Left lung (tissue), 10 donors: ENCODE data around the gene TSHZ2. TPM values are rescaled to one million over a fixed set of nuclear protein-coding genes. Genes with fewer than 3 reads are reported as not detected.

ENCODE experiments used
- ATAC-seq: fragments of 200-7000 bp; cut with Tn5 transposase; one replicate; pipeline ENCODE4 v1.9.1; 2020; ENCODE audit warnings: moderate library complexity
- DNase-seq, 4 donors: peaks; one replicate each; pipeline ENCODE4 v3.0.0-alpha.2; 2013 to 2020
- H3K27ac ChIP-seq, 2 donors: fragments of 200-600 bp; sonication (generic) in 1 of 2; one replicate each; pipeline versions ENCODE4 v1.5.0 to v1.8.0; 2020 to 2021
- H3K27me3 ChIP-seq, 2 donors: fragments of 200-600 bp; sonication (generic) in 1 of 2; one replicate each; pipeline versions ENCODE4 v1.5.0 to v1.8.0; 2020 to 2021
- H3K36me3 ChIP-seq, 2 donors: fragments of 200-600 bp; sonication (generic) in 1 of 2; one replicate each; pipeline versions ENCODE4 v1.5.0 to v1.8.0; 2020 to 2021
- H3K4me1 ChIP-seq, 2 donors: fragments of 200-600 bp; one replicate each; pipeline ENCODE4 v1.8.0; 2021
- H3K4me3 ChIP-seq, 2 donors: fragments of 200-600 bp; sonication (generic) in 1 of 2; one replicate each; pipeline versions ENCODE4 v1.5.0 to v1.8.0; 2020 to 2021; ENCODE audit warnings: mild to moderate bottlenecking in 1 of 2
- H3K9me3 ChIP-seq, 2 donors: fragments of 200-600 bp; sonication (generic) in 1 of 2; one replicate each; pipeline versions ENCODE4 v1.5.0 to v1.8.0; 2020 to 2021
- intact Hi-C, 2 donors: fragments of 100-400 bp; cut with DNase I; formaldehyde crosslinking; loops; one replicate each; pipeline versions ENCODE4 v1.11.2 to v1.14.2; 2022
- polyA plus RNA-seq, 6 donors: library from polyadenylated mRNA; unstranded; fragments of 120-200 nt; gene quantifications; one replicate each; pipeline ENCODE4 v1.2.1, GENCODE V29; 2013; ENCODE audit not compliant: insufficient read length in 6 of 6
- total RNA-seq, 2 donors: library from RNA; stranded (reverse); fragmentation: NEBNext Ultra II Directional; extraction: Animal tissue kit (Norgen Biotek cat#: 25700); gene quantifications; one replicate each; pipeline ENCODE4 v1.2.1, GENCODE V29; 2021
- TF ChIP-seq, protein P1 (sequence below), 2 donors: fragments of 200-600 bp; sonication (generic) in 1 of 2; IDR thresholded peaks; one replicate each; pipeline versions ENCODE4 v1.5.0 to v1.8.0; 2021; ENCODE audit warnings: antibody characterized with exemption in 2 of 2
- donor health status: DM: no; HTN: yes; CAD: no.
- donor health status: DM: no; HTN: no; CAD: no.

Gene TSHZ2
- total and polyA plus RNA-seq, 8 donors: 7.6 to 20.7 (median 13.9) TPM

DNA sequence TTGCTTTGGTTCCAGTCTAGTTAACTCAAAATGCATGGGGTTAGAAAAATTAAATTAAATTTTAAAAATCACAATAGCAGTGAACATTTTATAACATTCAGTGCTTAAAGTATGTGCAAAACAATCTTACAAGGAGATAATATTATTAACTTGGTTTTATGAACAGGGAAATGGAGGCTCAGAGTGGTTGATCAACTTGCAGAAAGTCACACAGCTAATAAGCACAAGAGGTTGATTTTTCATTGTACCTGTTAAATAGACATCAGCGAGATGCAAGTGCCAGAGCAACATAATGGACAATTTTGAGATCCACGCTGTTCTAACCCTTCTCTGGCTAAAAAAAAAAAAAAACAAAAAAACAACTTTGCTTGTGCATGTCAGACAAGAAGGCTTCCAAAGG is 219.8 kb downstream of the TSHZ2 start:
- Histone ChIP-seq H3K27ac (no peak overlapping the region), H3K36me3 (no peaks in the 10 kb centered on the region), H3K9me3 (no peaks in the 10 kb centered on the region), H3K27me3 (peaks cover 0 to 38% of the 10 kb centered on the region in 2 donors), H3K4me1 (no peaks in the 10 kb centered on the region), H3K4me3 (no peak overlapping the region)
- ATAC-seq (no peak), DNase-seq (no peak)
- intact Hi-C loops: no loop called here
- TF ChIP-seq, protein P1, sequence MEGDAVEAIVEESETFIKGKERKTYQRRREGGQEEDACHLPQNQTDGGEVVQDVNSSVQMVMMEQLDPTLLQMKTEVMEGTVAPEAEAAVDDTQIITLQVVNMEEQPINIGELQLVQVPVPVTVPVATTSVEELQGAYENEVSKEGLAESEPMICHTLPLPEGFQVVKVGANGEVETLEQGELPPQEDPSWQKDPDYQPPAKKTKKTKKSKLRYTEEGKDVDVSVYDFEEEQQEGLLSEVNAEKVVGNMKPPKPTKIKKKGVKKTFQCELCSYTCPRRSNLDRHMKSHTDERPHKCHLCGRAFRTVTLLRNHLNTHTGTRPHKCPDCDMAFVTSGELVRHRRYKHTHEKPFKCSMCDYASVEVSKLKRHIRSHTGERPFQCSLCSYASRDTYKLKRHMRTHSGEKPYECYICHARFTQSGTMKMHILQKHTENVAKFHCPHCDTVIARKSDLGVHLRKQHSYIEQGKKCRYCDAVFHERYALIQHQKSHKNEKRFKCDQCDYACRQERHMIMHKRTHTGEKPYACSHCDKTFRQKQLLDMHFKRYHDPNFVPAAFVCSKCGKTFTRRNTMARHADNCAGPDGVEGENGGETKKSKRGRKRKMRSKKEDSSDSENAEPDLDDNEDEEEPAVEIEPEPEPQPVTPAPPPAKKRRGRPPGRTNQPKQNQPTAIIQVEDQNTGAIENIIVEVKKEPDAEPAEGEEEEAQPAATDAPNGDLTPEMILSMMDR (IDR thresholded peaks at IDR 0.05): no peak

DNA sequence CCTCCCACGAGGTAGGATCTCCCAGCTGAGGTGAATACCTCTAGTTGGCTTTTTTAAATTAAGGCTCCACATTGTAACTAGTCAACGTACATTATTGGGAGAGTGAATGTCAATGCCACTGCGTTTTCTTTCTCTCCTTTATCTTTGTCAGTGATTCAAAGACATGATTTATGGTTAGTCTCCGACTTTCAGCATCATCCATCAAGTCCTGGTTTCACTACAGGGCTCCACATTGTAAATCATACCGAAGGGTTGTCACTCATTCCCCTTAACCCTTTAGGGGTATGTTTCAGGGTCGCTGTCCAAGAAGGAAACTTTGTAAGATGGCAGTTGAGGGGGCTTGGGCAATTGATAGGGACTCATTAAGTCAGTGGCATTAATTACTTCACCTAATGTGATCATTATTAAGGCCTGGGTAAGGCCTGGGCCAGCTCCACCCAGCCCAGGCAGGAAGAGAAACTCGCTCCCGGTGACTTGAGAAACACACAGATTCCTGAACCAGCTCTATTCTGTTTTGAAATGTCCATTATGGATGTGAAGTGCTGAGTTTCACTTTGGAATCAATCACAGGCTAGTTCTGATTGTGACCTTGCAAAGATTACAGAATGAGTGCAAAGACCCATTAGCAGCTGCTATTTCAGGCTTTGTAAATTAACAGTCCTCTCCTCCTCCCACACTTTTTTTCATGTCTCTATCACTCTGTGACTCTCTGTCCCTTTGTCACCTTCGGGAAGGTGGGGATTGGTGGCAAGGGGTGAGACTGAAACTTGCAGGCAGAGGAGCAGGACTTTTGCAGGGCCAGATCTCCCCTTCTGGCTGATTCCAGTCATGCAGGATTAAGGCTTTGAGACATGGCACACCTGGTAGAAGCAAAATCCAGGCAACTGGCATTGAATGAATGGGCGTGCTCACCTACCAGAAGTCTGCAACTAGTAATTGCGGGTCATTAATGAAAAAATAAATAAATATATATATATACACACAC is 222.4 kb downstream of the TSHZ2 start:
- H3K9me3 ChIP-seq: no peaks in the 10 kb centered on the region
- no peak overlapping the region for H3K4me3 ChIP-seq
- no peak for DNase-seq
- peaks cover 0 to 29% of the 10 kb centered on the region in 2 donors for H3K27me3 ChIP-seq
- TF ChIP-seq, protein P1 (IDR thresholded peaks at IDR 0.05): no peak
- H3K36me3 ChIP-seq: no peaks in the 10 kb centered on the region
- no peaks in the 10 kb centered on the region for H3K4me1 ChIP-seq
- ATAC-seq: no peak
- intact Hi-C loops: no loop called here
- H3K27ac ChIP-seq: no peak overlapping the region

- Histone ChIP-seq H3K36me3 (no peaks in the 10 kb centered on the region), H3K27me3 (peaks cover 0 to 29% of the 10 kb centered on the region in 2 donors), H3K4me1 (no peaks in the 10 kb centered on the region), H3K9me3 (no peaks in the 10 kb centered on the region), H3K27ac (no peak overlapping the region), H3K4me3 (no peak overlapping the region)
- TF ChIP-seq, protein P1 (IDR thresholded peaks at IDR 0.05): no peak
- DNase-seq: no peak
- no peak for ATAC-seq
- intact Hi-C loops: no loop called here
Measured at GRCh38 chr20:53195876-53196610, 223.9 kb downstream of the TSHZ2 start.

GRCh38 chr20:53201588-53201987 is 229.4 kb downstream of the TSHZ2 start:
- ATAC-seq (no peak), DNase-seq (no peak)
- Histone ChIP-seq H3K4me3 (no peak overlapping the region), H3K4me1 (no peaks in the 10 kb centered on the region), H3K36me3 (no peaks in the 10 kb centered on the region), H3K27me3 (no peaks in the 10 kb centered on the region), H3K27ac (no peak overlapping the region), H3K9me3 (no peaks in the 10 kb centered on the region)
- intact Hi-C loops: no loop called here
- TF ChIP-seq, protein P1 (IDR thresholded peaks at IDR 0.05): no peak

- Histone ChIP-seq H3K4me1 (no peaks in the 10 kb centered on the region), H3K27ac (no peak overlapping the region), H3K27me3 (no peaks in the 10 kb centered on the region), H3K9me3 (no peaks in the 10 kb centered on the region), H3K36me3 (no peaks in the 10 kb centered on the region), H3K4me3 (no peak overlapping the region)
- TF ChIP-seq, protein P1 (IDR thresholded peaks at IDR 0.05): no peak
- intact Hi-C loops: no loop called here
- DNase-seq (no peak), ATAC-seq (no peak)
Measured at GRCh38 chr20:53202777-53203176, 230.6 kb downstream of the TSHZ2 start.
